ENCODE data around the gene AZIN2. TPM values are rescaled to one million over a fixed set of nuclear protein-coding genes. Genes with fewer than 3 reads are reported as not detected.

The AZIN2 gene
- total RNA-seq, 6 experiments from 2014 or later: 0.62 to 1.2 (median 0.85) TPM

DNA sequence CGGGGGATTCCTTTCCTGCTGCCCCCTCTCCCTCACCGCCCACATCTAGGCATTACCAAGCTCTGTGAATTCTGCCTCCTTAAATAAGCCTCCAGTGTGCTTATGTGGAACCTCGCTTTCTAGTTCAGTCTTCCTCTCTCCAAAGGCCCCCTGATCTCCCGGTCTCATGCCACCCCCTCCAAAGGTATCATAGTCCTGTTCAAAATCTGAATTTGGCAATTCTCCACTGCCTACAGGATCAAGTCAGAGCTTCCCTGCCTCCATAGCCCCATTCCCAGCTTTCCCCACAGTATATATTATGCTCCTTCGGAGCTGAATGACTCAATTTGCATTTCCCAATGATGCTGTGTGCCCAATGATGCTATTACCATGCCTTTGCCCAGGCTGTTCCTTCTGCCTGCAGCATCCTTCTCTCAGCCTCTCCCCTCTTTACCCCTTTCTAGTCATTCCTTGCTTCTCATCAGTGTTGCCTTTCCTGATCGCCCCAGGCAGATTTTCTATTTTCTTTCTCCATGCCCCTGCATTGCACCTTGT is 1.7 kb downstream of the AZIN2 start:
- intact Hi-C loops (cut with DNase I): no loop called here
- TF ChIP-seq POLR2A (IDR thresholded peaks at IDR 0.05): no peak
- TF ChIP-seq, protein P1, sequence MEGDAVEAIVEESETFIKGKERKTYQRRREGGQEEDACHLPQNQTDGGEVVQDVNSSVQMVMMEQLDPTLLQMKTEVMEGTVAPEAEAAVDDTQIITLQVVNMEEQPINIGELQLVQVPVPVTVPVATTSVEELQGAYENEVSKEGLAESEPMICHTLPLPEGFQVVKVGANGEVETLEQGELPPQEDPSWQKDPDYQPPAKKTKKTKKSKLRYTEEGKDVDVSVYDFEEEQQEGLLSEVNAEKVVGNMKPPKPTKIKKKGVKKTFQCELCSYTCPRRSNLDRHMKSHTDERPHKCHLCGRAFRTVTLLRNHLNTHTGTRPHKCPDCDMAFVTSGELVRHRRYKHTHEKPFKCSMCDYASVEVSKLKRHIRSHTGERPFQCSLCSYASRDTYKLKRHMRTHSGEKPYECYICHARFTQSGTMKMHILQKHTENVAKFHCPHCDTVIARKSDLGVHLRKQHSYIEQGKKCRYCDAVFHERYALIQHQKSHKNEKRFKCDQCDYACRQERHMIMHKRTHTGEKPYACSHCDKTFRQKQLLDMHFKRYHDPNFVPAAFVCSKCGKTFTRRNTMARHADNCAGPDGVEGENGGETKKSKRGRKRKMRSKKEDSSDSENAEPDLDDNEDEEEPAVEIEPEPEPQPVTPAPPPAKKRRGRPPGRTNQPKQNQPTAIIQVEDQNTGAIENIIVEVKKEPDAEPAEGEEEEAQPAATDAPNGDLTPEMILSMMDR (IDR thresholded peaks at IDR 0.05): no peak
- no peak for ATAC-seq

DNA sequence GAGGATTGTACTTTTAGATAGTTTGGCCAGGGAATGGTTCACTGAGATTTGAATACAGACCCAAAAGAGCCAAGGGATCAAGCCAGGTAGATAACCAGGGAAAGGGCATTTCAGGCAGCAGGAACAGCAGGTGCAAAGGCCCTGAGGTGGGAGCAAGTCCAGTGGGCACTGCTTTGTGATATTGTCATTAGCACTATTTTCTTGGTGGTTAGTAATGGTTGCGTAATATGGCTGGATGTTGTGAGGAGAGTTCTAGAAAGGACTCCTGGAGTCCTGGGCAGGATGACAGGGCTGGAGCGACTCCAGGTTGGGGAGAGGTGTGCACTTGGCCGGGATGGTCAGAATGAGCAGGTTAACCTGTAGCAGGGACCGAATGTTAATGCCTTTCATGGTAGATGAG is 4.4 kb downstream of the AZIN2 start:
- Histone ChIP-seq H3K36me3 (no peaks in the 10 kb centered on the region), H3K27ac (no peak overlapping the region), H3K9me3 (no peaks in the 10 kb centered on the region), H3K4me3 (no peak overlapping the region), H3K4me1 (peaks cover 0 to 26% (median 7%) of the 10 kb centered on the region in 4 donors), H3K27me3 (no peaks in the 10 kb centered on the region)
- peak in 1 of 4 donors; percentile 13 for ATAC-seq
- intact Hi-C loops (cut with DNase I): loop anchor here in 1 of 2 donors (5.0 kb wide), 1 partner anchor 208 kb away; no protein-coding TSS in a partner anchor
- DNase-seq: peak in 1 of 3 donors; percentile 44
- TF ChIP-seq, protein P1 (IDR thresholded peaks at IDR 0.05): no peak
- no peak for TF ChIP-seq POLR2A (IDR thresholded peaks at IDR 0.05)
- WGBS (ENCODE audit: insufficient coverage, low coverage, low lambda C conversion rate, missing lambda C conversion rate): 43% methylated on average over 3 of the region's 4 CpGs

More for the DNA sequence above, 1.7 kb downstream of the AZIN2 start:
- Histone ChIP-seq H3K9me3 (no peaks in the 10 kb centered on the region), H3K27ac (no peak overlapping the region), H3K36me3 (no peaks in the 10 kb centered on the region), H3K27me3 (no peaks in the 10 kb centered on the region), H3K4me1 (peaks cover 0 to 17% (median 2%) of the 10 kb centered on the region in 4 donors), H3K4me3 (no peak overlapping the region)
- no peak for DNase-seq
- WGBS (ENCODE audit: insufficient coverage, low coverage, low lambda C conversion rate, missing lambda C conversion rate): 82% methylated on average over 6 of the region's 6 CpGs

DNA sequence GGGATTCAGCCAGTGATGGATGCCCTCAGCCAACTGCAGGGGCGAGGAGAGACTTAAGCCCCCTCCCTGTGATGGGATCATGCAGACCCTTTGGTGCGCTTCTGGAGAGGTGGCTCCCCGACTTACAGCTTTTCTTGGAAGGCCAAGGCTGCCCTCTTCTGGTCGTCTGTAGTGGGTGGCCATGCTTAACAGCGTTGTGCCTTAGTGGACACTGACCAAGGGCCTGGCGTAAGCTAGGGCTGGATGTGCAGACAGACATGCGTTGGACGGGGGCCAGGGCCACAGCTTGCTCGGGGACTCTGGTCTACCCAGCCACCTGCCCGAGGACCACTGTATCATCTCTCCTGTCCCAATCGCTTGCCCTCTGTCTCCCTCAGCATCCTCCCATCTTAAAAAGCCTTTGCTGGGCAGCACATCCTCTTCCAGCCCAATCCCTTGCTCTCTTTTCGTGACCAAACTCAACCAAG is 5.5 kb downstream of the AZIN2 start:
- H3K27me3 ChIP-seq: no peaks in the 10 kb centered on the region
- no peak overlapping the region for H3K27ac ChIP-seq
- no peaks in the 10 kb centered on the region for H3K36me3 ChIP-seq
- intact Hi-C loops (cut with DNase I): loop anchor here in 1 of 2 donors (5.0 kb wide), 1 partner anchor 209 kb away; no protein-coding TSS in a partner anchor
- TF ChIP-seq POLR2A (IDR thresholded peaks at IDR 0.05): no peak
- TF ChIP-seq, protein P1 (IDR thresholded peaks at IDR 0.05): peak; percentile 74 to 89 (median 76)
- H3K4me1 ChIP-seq: peaks cover 0 to 19% (median 5%) of the 10 kb centered on the region in 4 donors
- ATAC-seq: peak; percentile 85 to 88 (median 88)
- H3K9me3 ChIP-seq: no peaks in the 10 kb centered on the region
- H3K4me3 ChIP-seq: no peak overlapping the region
- DNase-seq: peak; percentile 76 to 82 (median 80)
- WGBS (ENCODE audit: insufficient coverage, low coverage, low lambda C conversion rate, missing lambda C conversion rate): 17% methylated on average over 6 of the region's 12 CpGs

DNA sequence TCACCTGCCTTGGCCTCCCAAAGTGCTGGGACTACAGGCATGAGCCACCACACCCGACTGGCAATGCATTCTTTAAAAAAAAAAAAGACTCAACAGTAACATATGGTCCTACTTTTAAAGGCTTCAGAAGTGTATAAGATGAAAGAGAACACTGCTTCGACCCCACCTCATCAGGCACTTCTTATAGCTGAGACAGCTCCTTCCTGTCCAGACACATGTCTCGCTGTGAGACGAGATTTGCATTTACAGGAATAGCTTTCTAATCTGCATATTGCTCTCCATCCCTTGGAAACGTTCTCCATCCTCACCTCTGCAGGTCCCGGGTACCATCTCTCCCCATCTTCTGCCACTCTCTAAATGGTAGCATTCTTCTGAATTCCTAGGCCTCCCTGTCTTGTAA is 6.7 kb downstream of the AZIN2 start:
- Histone ChIP-seq H3K4me3 (no peak overlapping the region), H3K9me3 (no peaks in the 10 kb centered on the region), H3K27ac (no peak overlapping the region), H3K4me1 (peaks cover 0 to 16% (median 5%) of the 10 kb centered on the region in 4 donors), H3K36me3 (no peaks in the 10 kb centered on the region), H3K27me3 (no peaks in the 10 kb centered on the region)
- no peak for TF ChIP-seq POLR2A (IDR thresholded peaks at IDR 0.05)
- TF ChIP-seq, protein P1 (IDR thresholded peaks at IDR 0.05): no peak
- peak in 1 of 3 donors; percentile 3 for DNase-seq
- ATAC-seq: no peak
- intact Hi-C loops (cut with DNase I): loop anchor here in 1 of 2 donors (5.0 kb wide), 1 partner anchor 210 kb away; no protein-coding TSS in a partner anchor
- WGBS (ENCODE audit: insufficient coverage, low coverage, low lambda C conversion rate, missing lambda C conversion rate): 67% methylated on average over 6 of the region's 6 CpGs

Data from right lobe of liver (tissue), 6 donors.